ENCODE results near the gene NF1.
"Not testable (repeated sequence)": the region's sequence is repeated elsewhere in the genome, so short reads cannot be mapped to it uniquely, and the experiment has no call there.

NF1 gene

GRCh38 chr17:31252741-31253140 is 158.0 kb downstream of the NF1 start:
- DNase-seq (ENCODE audit: low read depth, low spot score) = no peak

GRCh38 chr17:31254654-31255053 is 159.9 kb downstream of the NF1 start:
- no peak for DNase-seq (ENCODE audit: low read depth, low spot score)

GRCh38 chr17:31256936-31257335 is 162.2 kb downstream of the NF1 start:
- DNase-seq (ENCODE audit: low read depth, low spot score) = no peak

- DNase-seq (ENCODE audit: low read depth, low spot score) = no peak
Observed at GRCh38 chr17:31260151-31260550, 165.4 kb downstream of the NF1 start.

GRCh38 chr17:31261601-31262000 is 166.8 kb downstream of the NF1 start:
- DNase-seq (ENCODE audit: low read depth, low spot score) = no peak

GRCh38 chr17:31262923-31263322 is 168.1 kb downstream of the NF1 start:
- DNase-seq (ENCODE audit: low read depth, low spot score) = not testable (repeated sequence)

- no peak for DNase-seq (ENCODE audit: low read depth, low spot score)
Observed at GRCh38 chr17:31266042-31266441, 171.3 kb downstream of the NF1 start.

- DNase-seq (ENCODE audit: low read depth, low spot score) = no peak
Observed at GRCh38 chr17:31269036-31269577, 174.3 kb downstream of the NF1 start.

GRCh38 chr17:31269578-31269983 is 174.8 kb downstream of the NF1 start:
- no peak for DNase-seq (ENCODE audit: low read depth, low spot score)

GRCh38 chr17:31272236-31272635 is 177.5 kb downstream of the NF1 start:
- DNase-seq (ENCODE audit: low read depth, low spot score) = no peak

GRCh38 chr17:31272803-31273202 is 178.0 kb downstream of the NF1 start:
- no peak for DNase-seq (ENCODE audit: low read depth, low spot score)

- DNase-seq (ENCODE audit: low read depth, low spot score) = no peak
Observed at GRCh38 chr17:31273516-31273915, 178.7 kb downstream of the NF1 start.

GRCh38 chr17:31274252-31274651 is 179.5 kb downstream of the NF1 start:
- DNase-seq (ENCODE audit: low read depth, low spot score) = no peak

- DNase-seq (ENCODE audit: low read depth, low spot score) = no peak
Observed at GRCh38 chr17:31275116-31275515, 180.3 kb downstream of the NF1 start.

- DNase-seq (ENCODE audit: low read depth, low spot score) = no peak
Observed at GRCh38 chr17:31279401-31279800, 184.6 kb downstream of the NF1 start.

GRCh38 chr17:31281061-31281460 is 186.3 kb downstream of the NF1 start:
- DNase-seq (ENCODE audit: low read depth, low spot score) = no peak

GRCh38 chr17:31283841-31284240 is 189.1 kb downstream of the NF1 start:
- DNase-seq (ENCODE audit: low read depth, low spot score) = no peak

- DNase-seq (ENCODE audit: low read depth, low spot score) = no peak
Observed at GRCh38 chr17:31286587-31286986, 191.8 kb downstream of the NF1 start.

GRCh38 chr17:31287932-31288331 is 193.2 kb downstream of the NF1 start:
- DNase-seq (ENCODE audit: low read depth, low spot score) = not testable (repeated sequence)

- no peak for DNase-seq (ENCODE audit: low read depth, low spot score)
Observed at GRCh38 chr17:31289790-31290189, 195.0 kb downstream of the NF1 start.

- no peak for DNase-seq (ENCODE audit: low read depth, low spot score)
Observed at GRCh38 chr17:31291820-31292219, 197.0 kb downstream of the NF1 start.

- no peak for DNase-seq (ENCODE audit: low read depth, low spot score)
Observed at GRCh38 chr17:31293581-31293980, 198.8 kb downstream of the NF1 start.

GRCh38 chr17:31294231-31294630 is 199.5 kb downstream of the NF1 start:
- no peak for DNase-seq (ENCODE audit: low read depth, low spot score)

- DNase-seq (ENCODE audit: low read depth, low spot score) = no peak
Observed at GRCh38 chr17:31294820-31295488, 200.2 kb downstream of the NF1 start.

All from activated CD4-positive, CD25-positive, alpha-beta regulatory T cell treated with anti-CD3 and anti-CD28 coated beads, Interleukin-2, amount 50 U/mL, for 16 hours (primary cell).